IMR-90 (cell line): ENCODE data around the gene ACY1. TPM values are rescaled to one million over a fixed set of nuclear protein-coding genes. Genes with fewer than 3 reads are reported as not detected.

Experiments used
- ATAC-seq: fragments of 200-7000 bp; cut with Tn5 transposase; 2 replicates; pipeline ENCODE4 v1.9.1; 2020; ENCODE audit warnings: low read depth, mild to moderate bottlenecking, moderate library complexity
- BruUV-seq: library from RNA; stranded (reverse); fragments of 400-500 nt; replicated peaks from 2 replicates; lab custom pipeline; 2021; lab: Mats Ljungman, UMichigan
- CTCF ChIA-PET: fragments of 300-600 bp; formaldehyde crosslinking; extraction: SDS; loops from one replicate; lab custom pipeline; 2021; ENCODE audit warnings: antibody characterized with exemption; lab: Yijun Ruan, JAX
- POLR2A ChIA-PET: fragments of 300-600 bp; sonication (Branson Sonifier 250); formaldehyde crosslinking; loops from one replicate; lab custom pipeline; 2022; ENCODE audit warnings: antibody characterized with exemption; ENCODE audit not compliant: unreplicated experiment; lab: Charles Lee
- DNase-seq: peaks from one replicate; pipeline ENCODE4 v3.0.0; 2013
- H2AFZ ChIP-seq: replicated peaks from 2 replicates; pipeline ENCODE3; 2013; ENCODE audit warnings: low read length, mild to moderate bottlenecking; ENCODE audit not compliant: poor library complexity
- H2AK5ac ChIP-seq: 2 replicates; pipeline ENCODE4 v1.6.1; 2013; ENCODE audit warnings: low read depth, low read length, inconsistent platforms
- H2AK9ac ChIP-seq: replicated peaks from 2 replicates; pipeline ENCODE3; 2013; ENCODE audit warnings: mild to moderate bottlenecking, low read depth, low read length, moderate library complexity; ENCODE audit not compliant: poor library complexity
- H2BK120ac ChIP-seq: 2 replicates; pipeline ENCODE4 v1.6.1; 2013; ENCODE audit warnings: low read depth, low read length, inconsistent platforms
- H2BK15ac ChIP-seq: 3 replicates; pipeline ENCODE4 v1.6.1; 2013; ENCODE audit warnings: low read depth, low read length, inconsistent platforms
- H2BK20ac ChIP-seq: 2 replicates; pipeline ENCODE4 v1.6.1; 2013; ENCODE audit warnings: low read depth, mild to moderate bottlenecking, inconsistent platforms, low read length, moderate library complexity
- H2BK5ac ChIP-seq: 2 replicates; pipeline ENCODE4 v1.6.1; 2013; ENCODE audit warnings: mild to moderate bottlenecking, low read depth, low read length, inconsistent platforms; ENCODE audit not compliant: poor library complexity, severe bottlenecking
- H3K14ac ChIP-seq: replicated peaks from 2 replicates; pipeline ENCODE4 v1.6.1; 2013; ENCODE audit warnings: low read depth, low read length, inconsistent platforms
- H3K18ac ChIP-seq: 2 replicates; pipeline ENCODE4 v1.6.1; 2013; ENCODE audit warnings: low read depth, low read length, control low read depth
- H3K23ac ChIP-seq: 2 replicates; pipeline ENCODE4 v1.6.1; 2013; ENCODE audit warnings: low read depth, low read length, inconsistent platforms
- H3K27ac ChIP-seq: 2 replicates; pipeline ENCODE4 v1.5.1; 2013; ENCODE audit warnings: mild to moderate bottlenecking, control low read depth, low read length; ENCODE audit not compliant: insufficient read depth
- H3K27me3 ChIP-seq: 2 replicates; pipeline ENCODE4 v1.6.1; 2013; ENCODE audit warnings: low read length; ENCODE audit not compliant: control insufficient read depth, insufficient read depth
- H3K36me3 ChIP-seq: 2 replicates; pipeline ENCODE4 v1.6.1; 2013; ENCODE audit warnings: low read length, mixed read lengths; ENCODE audit not compliant: control insufficient read depth, insufficient read depth
- H3K4ac ChIP-seq: 2 replicates; pipeline ENCODE4 v1.6.1; 2013; ENCODE audit warnings: low read depth, low read length, inconsistent platforms
- H3K4me1 ChIP-seq: 2 replicates; pipeline ENCODE4 v1.6.1; 2013; ENCODE audit warnings: low read length, mixed read lengths; ENCODE audit not compliant: control insufficient read depth, insufficient read depth
- H3K4me2 ChIP-seq: 2 replicates; pipeline ENCODE4 v1.6.1; 2013; ENCODE audit warnings: low read depth, mild to moderate bottlenecking, control low read depth, low read length, moderate library complexity
- H3K4me3 ChIP-seq: 2 replicates; pipeline ENCODE4 v1.5.1; 2013; ENCODE audit warnings: low read depth, mild to moderate bottlenecking, control low read depth, low read length, moderate library complexity; ENCODE audit not compliant: insufficient read depth
- H3K56ac ChIP-seq: 2 replicates; pipeline ENCODE4 v1.6.1; 2013; ENCODE audit warnings: low read length, inconsistent platforms; ENCODE audit not compliant: insufficient read depth; ENCODE audit errors: extremely low read depth
- H3K79me1 ChIP-seq, 2 experiments: 2 replicates each; pipeline ENCODE4 v1.6.1; 2013; ENCODE audit warnings: low read length in 2 of 2, inconsistent platforms in 1 of 2, low read depth in 1 of 2
- H3K9ac ChIP-seq: 2 replicates; pipeline ENCODE4 v1.6.1; 2013; ENCODE audit warnings: low read depth, low read length, control low read depth
- H3K9me1 ChIP-seq: 2 replicates; pipeline ENCODE4 v1.6.1; 2013; ENCODE audit warnings: low read length, inconsistent platforms; ENCODE audit not compliant: insufficient read depth
- H3K9me3 ChIP-seq: 2 replicates; pipeline ENCODE4 v1.6.1; 2013; ENCODE audit warnings: low read length; ENCODE audit not compliant: control insufficient read depth, insufficient read depth
- H4K20me1 ChIP-seq: 2 replicates; pipeline ENCODE4 v1.6.1; 2013; ENCODE audit warnings: low read length, inconsistent platforms; ENCODE audit not compliant: insufficient read depth
- H4K5ac ChIP-seq: 2 replicates; pipeline ENCODE4 v1.6.1; 2013; ENCODE audit warnings: mild to moderate bottlenecking, low read depth, low read length, control low read depth
- H4K8ac ChIP-seq, 2 experiments: 2 replicates each; pipeline ENCODE4 v1.6.1; 2013; ENCODE audit warnings: low read depth in 2 of 2, low read length in 2 of 2, control low read depth in 1 of 2, inconsistent platforms in 1 of 2
- H4K91ac ChIP-seq: 2 replicates; pipeline ENCODE4 v1.6.1; 2013; ENCODE audit warnings: low read depth, low read length, inconsistent platforms; ENCODE audit not compliant: insufficient read depth
- CEBPB ChIP-seq: IDR thresholded peaks from 2 replicates; pipeline ENCODE4 v1.6.1; 2012; ENCODE audit warnings: low read depth, low read length, improper control_type of control experiment
- CHD1 ChIP-seq: IDR thresholded peaks from 2 replicates; pipeline ENCODE4 v1.6.1; 2012; ENCODE audit warnings: low read depth, low read length, improper control_type of control experiment
- CTCF ChIP-seq: conservative IDR thresholded peaks from 2 replicates; pipeline ENCODE4 v1.5.1; 2012; ENCODE audit warnings: mild to moderate bottlenecking, low read depth, low read length, improper control_type of control experiment
- MAZ ChIP-seq: IDR thresholded peaks from 2 replicates; pipeline ENCODE4 v1.6.1; 2012; ENCODE audit warnings: low read depth, mild to moderate bottlenecking, low read length, improper control_type of control experiment, moderate library complexity, borderline replicate concordance
- MXI1 ChIP-seq: IDR thresholded peaks from 2 replicates; pipeline ENCODE4 v1.6.1; 2012; ENCODE audit warnings: low read depth, mild to moderate bottlenecking, low read length, moderate library complexity, borderline replicate concordance
- RFX5 ChIP-seq: IDR thresholded peaks from 2 replicates; pipeline ENCODE4 v1.8.0; 2012; ENCODE audit warnings: low read depth, mild to moderate bottlenecking, low read length, moderate library complexity
- SMC3 ChIP-seq: fragments of 150-350 bp; IDR thresholded peaks from 2 replicates; pipeline ENCODE4 v1.6.1; 2016; ENCODE audit warnings: low read depth, mild to moderate bottlenecking, antibody characterized with exemption, low read length, moderate library complexity
- USF2 ChIP-seq: fragments of 150-350 bp; IDR thresholded peaks from 2 replicates; pipeline ENCODE4 v1.6.1; 2017; ENCODE audit warnings: mild to moderate bottlenecking, antibody characterized with exemption, low read length, low read depth
- WGBS, 2 experiments: methylation state at CpG; one replicate each; pipeline versions ENCODE4 v1.1.5 to v1.1.7; 2013; ENCODE audit warnings: missing lambda C conversion rate in 2 of 2; ENCODE audit not compliant: insufficient read length in 1 of 2; ENCODE audit errors: extremely low coverage in 2 of 2; 5-methylcytosine and 5-hydroxymethylcytosine counted together
- dilution Hi-C: fragments of 300-500 bp; cut with HindIII; formaldehyde crosslinking; loops from one replicate; pipeline ENCODE4 v1.14.3; 2018; ENCODE audit warnings: low sequenced_read_pairs; ENCODE audit not compliant: unreplicated experiment
- in situ Hi-C: fragments of 300-500 bp; cut with MboI; formaldehyde crosslinking; loops from 3 replicates; pipeline ENCODE4 v1.14.3; 2019; ENCODE audit warnings: low sequenced_read_pairs, inconsistent platforms, mixed read lengths
- intact Hi-C: fragments of 100-400 bp; cut with micrococcal nuclease; formaldehyde crosslinking; loops from 2 replicates; pipeline ENCODE4 v1.10.0; 2022
- polyA plus RNA-seq, 3 experiments: library from polyadenylated mRNA; depleted of rRNA; stranded (reverse); fragments of >200 nt; gene quantifications; 2 replicates each; pipeline ENCODE4 v1.2.3, GENCODE V29; 2012; ENCODE audit warnings: low replicate concordance in 1 of 3
- total RNA-seq: library from RNA; depleted of rRNA; stranded (reverse); fragments of >200 nt; gene quantifications from 2 replicates; pipeline ENCODE4 v1.2.3, GENCODE V29; 2012
- TF ChIP-seq, protein P1 (sequence below): fragments of 150-350 bp; IDR thresholded peaks from 2 replicates; pipeline ENCODE4 v1.6.1; 2016; ENCODE audit warnings: low read depth, mild to moderate bottlenecking, low read length, moderate library complexity, borderline replicate concordance

ACY1 gene
- total and polyA plus RNA-seq, 2 of the 4 experiments (the other 2 are of a cell fraction): 22.0 to 47.1 TPM

GRCh38 chr3:52012699-52013098, 29.4 kb downstream of the ACY1 start:
- Histone ChIP-seq H3K9me1 (no peaks in the 10 kb centered on the region; the same call in 1 of the 2 replicates), H4K20me1 (no peaks in the 10 kb centered on the region), H4K8ac (no peak overlapping the region), H3K9ac (no peak overlapping the region), H3K18ac (no peak overlapping the region), H2AFZ (peak overlapping the region; percentile 1), H3K23ac (no peak overlapping the region), H3K4ac (no peak overlapping the region), H4K91ac (no peak overlapping the region), H3K9me3 (no peaks in the 10 kb centered on the region), H3K79me1 (no peaks in the 10 kb centered on the region), H2BK120ac (no peak overlapping the region), H2AK5ac (no peak overlapping the region), H2BK20ac (no peak overlapping the region), H3K27me3 (no peaks in the 10 kb centered on the region), H3K27ac (no peak overlapping the region), H3K36me3 (no peaks in the 10 kb centered on the region), H3K56ac (no peak overlapping the region), H3K4me3 (no peak overlapping the region), H2BK5ac (no peak overlapping the region), H3K14ac (no peak overlapping the region), H2AK9ac (no peak overlapping the region), H3K4me1 (no peaks in the 10 kb centered on the region), H2BK15ac (no peak overlapping the region), H3K4me2 (no peak overlapping the region), H4K5ac (no peak overlapping the region)
- DNase-seq: no peak
- CTCF ChIA-PET: interaction anchor here (1.0 to 1.7 kb wide), 4 partner anchors 8 to 111 kb away, joined by 3 to 5 read pairs (median 3); no protein-coding TSS in a partner anchor
- intact Hi-C loops: no loop called here
- ATAC-seq: no peak
- 77% methylated on average over 5 of the region's 7 CpGs; no CpG with 5 or more reads in 1 of the 2 experiments for WGBS, 2 experiments
- no peak for TF ChIP-seq CTCF
- no peak for TF ChIP-seq MAZ
- no peak for TF ChIP-seq SMC3
- TF ChIP-seq, protein P1, sequence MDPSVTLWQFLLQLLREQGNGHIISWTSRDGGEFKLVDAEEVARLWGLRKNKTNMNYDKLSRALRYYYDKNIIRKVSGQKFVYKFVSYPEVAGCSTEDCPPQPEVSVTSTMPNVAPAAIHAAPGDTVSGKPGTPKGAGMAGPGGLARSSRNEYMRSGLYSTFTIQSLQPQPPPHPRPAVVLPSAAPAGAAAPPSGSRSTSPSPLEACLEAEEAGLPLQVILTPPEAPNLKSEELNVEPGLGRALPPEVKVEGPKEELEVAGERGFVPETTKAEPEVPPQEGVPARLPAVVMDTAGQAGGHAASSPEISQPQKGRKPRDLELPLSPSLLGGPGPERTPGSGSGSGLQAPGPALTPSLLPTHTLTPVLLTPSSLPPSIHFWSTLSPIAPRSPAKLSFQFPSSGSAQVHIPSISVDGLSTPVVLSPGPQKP: no peak
- no peak for TF ChIP-seq CEBPB
- TF ChIP-seq CHD1: no peak
- no peak for TF ChIP-seq USF2
- no peak for TF ChIP-seq RFX5
- TF ChIP-seq MXI1: no peak
- POLR2A ChIA-PET: no interaction called here
- BruUV-seq: no TSS peak
- in situ Hi-C loops: loop anchor here (5.0 kb wide), 1 partner anchor 35 kb away; no protein-coding TSS in a partner anchor
- dilution Hi-C loops: no loop called here
